Tongue (tissue), 2 donors: ENCODE data around the gene TNRC6A. TPM values are rescaled to one million over a fixed set of nuclear protein-coding genes. Genes with fewer than 3 reads are reported as not detected.
"Not testable (repeated sequence)": the region's sequence is repeated elsewhere in the genome, so short reads cannot be mapped to it uniquely, and the experiment has no call there.

Experiments used
- DNase-seq: peaks from one replicate; pipeline ENCODE4 v3.0.0-alpha.2; 2015
- total RNA-seq: library from RNA; depleted of rRNA; stranded (reverse); fragments of >200 nt; gene quantifications from one replicate; pipeline ENCODE4 v1.2.3, GENCODE V29; 2014

TNRC6A gene
- total RNA-seq, 1 donor from 2014 or later, result 60.9 TPM

GRCh38 chr16:24819462-24820040 is 90.1 kb downstream of the TNRC6A start:
- no peak for DNase-seq

DNA sequence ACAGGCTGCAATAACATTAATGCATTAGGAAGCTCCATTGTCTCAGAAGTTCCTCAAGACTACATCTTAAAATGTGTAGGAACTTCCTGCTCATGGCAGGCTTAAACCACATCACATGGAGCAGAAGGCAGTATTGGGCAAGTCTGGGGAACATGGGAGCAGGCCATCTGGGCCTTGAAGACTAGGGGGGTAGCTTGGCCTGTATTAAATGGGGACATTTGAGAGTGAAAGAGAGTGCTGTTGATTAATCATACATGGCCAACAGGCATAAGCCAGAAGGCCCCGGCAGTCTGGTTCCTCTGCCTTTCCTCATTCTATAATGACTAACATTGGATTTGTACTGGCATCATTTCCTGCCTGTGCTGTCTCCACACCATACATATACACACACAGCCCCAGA is 91.1 kb downstream of the TNRC6A start:
- DNase-seq, result no peak

DNA sequence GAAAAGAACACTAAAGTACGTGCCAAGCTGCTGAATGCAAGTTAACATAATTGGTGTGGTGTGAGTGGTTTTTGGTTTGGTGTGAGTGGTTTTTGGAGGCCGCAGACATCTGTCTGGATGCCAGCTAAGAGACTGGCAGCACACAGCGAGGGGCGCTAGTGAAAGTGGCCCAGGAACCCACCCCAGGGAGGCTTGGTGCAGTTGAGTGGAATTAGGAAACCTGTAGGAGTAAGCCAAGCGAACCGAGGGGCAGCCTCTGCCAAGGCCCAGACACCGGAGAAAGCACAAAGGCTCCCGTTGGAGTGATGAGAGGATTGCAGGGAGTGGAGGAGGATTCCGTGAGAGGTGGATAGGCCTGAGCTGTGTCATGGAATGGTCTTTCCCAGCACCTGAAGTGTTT is 91.7 kb downstream of the TNRC6A start:
- no peak for DNase-seq

DNA sequence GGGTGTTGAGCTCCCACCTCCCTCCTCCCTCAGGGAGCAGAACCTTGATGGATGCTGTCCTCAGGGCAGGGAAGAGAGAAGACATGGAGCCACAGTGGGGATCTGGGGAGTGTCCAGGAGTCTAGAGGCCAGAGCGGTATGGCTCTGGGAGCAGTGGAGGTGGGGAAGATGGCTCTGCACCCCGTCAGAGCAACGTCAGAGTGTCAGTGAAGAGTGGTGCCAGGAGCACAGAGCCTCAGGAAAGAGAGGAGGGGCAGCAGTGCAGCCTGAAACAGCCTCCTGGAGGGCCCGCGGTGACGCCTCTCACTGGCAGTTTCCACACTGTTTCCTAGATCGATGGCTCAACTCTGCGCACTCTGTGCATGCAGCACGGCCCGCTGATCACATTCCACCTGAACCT is 93.1 kb downstream of the TNRC6A start:
- no peak for DNase-seq

- no peak for DNase-seq
These were observed 93.5 kb downstream of the TNRC6A start for GRCh38 chr16:24822974-24823373.

DNA sequence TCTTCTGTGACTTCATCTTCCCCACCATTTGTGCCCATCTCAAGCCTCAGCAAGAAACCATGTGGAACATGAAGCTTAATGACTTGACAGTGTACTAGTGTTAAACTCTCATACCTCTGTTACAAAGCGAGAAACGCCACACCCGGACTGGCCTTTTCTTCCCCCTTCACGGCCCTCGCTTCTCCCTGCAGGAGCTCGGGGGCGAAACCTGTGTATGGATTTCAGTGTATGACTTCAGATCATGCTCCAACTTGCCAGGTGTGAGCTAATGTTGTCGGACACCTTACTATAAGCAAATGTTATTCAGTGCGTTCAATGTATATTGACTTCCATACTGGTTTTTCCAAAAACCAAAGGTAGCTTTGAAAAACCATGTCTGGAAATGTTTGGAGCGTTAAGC is 96.2 kb downstream of the TNRC6A start:
- DNase-seq, result peak; percentile 45

- DNase-seq, result no peak
These were observed 96.7 kb downstream of the TNRC6A start for GRCh38 chr16:24826096-24826690.

DNA sequence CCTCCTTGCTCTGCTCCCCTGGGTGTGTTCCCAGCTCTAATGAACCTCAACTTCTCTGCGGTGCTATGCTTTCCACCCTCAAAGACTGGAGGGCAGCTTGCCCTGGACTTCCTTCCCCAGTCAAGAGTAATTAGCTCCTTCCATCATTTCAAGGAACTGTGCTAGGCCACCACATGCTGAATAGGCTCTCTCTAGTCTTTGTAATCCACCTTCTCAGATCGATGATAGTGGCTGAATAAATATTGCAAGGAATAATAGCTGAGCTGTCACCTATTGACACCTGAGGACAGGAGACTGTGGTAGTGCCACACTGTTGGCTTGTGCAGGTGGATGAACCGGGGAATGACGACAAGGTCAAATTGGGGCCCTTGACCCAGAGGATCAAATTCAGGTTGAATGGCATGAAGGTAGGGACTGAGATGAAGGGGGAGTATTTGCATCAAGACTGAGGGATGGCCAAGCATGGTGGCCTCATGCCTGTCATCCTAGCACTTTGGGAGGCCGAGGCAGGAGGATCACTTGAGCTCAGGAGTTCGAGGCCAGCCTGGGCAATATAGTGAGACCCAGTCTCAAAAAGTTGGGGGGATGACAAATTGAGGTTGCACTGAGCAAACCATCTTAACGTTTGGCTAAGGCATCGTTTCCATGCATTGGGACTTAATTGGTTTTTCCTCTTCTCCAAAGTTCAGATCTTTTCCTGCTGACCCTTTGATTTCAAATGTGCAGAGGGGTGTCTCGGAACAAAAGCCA is 97.5 kb downstream of the TNRC6A start:
- DNase-seq, result no peak

DNA sequence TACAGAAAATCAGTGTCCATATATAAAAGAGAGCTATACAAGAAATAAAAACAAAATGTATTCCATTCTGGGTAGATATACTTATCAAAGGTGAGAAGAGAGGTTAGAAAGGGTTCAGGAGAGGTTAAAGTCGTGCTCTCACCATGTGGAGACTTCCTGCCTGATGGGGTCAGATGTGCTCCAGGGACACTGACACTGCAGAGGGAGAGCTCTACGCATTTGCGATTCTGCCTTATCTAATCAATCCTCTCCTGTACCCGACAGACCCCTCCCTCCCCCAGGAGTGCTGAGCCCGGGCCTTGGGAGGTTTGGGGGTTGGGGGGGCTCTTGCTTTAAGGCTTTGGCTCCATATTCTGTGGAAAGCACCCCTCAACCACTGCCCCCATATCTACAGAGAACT is 99.7 kb downstream of the TNRC6A start:
- no peak for DNase-seq

GRCh38 chr16:24833352-24833751 is 103.9 kb downstream of the TNRC6A start:
- no peak for DNase-seq

DNA sequence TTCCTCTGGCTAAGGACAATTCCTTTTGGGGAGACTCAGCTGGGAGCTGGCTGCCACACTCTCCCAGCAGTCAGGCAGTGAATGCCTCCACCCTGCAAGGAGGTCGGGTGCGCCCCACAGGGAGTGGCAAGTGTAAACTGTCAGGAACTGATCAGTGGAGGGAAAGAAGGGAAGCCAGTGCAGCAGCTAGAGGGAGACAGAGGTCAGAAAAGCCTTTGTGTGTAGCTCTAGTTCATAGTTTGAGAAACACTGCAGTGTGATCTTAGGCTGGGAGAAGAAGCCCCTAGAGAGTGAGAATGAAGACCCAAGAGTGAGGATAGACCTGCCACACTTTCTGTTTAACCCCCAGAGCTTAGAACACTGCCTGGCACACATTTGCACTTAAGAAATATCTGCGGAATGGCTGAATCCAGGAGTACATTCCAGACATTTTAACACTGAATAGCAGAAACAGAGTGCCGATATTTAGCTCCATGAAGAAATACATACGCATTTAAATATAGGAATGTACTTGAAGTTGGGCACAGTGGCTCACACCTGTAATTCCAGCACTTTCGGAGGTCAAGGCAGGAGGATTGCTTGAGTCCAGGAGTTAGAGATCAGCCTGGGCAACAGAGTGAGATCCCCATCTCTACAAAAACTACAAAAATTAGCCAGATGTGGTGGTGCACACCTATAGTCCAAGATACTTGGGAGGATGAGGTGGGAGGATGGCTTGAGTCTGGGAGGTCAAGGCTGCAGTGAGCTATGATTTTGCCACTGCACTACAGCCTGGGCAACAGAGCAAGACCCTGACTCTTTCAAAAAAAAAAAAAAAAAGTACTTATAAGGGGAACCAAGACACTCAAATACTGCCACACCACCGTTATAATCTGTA is 105.2 kb downstream of the TNRC6A start:
- no peak for DNase-seq

GRCh38 chr16:24836836-24837235 is 107.4 kb downstream of the TNRC6A start:
- DNase-seq, result no peak

DNA sequence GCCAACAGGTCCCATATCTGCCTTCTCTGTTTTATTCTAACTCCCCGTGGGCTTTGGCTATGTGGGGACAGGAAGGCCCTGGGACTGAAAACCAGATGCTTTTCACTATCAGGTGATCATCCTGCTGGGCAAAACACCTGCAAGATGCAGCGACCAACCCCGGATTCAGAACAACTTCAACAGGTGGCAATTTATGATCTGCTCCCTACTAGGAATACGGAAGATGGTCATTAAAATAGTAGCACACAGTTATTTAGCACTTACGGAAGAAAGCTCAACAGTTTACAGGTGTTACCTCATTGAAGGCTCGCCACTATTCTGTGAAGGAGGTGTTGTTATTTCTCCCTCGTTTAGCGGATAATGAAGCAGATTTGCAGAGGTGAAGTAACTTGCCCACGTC is 108.5 kb downstream of the TNRC6A start:
- no peak for DNase-seq

DNA sequence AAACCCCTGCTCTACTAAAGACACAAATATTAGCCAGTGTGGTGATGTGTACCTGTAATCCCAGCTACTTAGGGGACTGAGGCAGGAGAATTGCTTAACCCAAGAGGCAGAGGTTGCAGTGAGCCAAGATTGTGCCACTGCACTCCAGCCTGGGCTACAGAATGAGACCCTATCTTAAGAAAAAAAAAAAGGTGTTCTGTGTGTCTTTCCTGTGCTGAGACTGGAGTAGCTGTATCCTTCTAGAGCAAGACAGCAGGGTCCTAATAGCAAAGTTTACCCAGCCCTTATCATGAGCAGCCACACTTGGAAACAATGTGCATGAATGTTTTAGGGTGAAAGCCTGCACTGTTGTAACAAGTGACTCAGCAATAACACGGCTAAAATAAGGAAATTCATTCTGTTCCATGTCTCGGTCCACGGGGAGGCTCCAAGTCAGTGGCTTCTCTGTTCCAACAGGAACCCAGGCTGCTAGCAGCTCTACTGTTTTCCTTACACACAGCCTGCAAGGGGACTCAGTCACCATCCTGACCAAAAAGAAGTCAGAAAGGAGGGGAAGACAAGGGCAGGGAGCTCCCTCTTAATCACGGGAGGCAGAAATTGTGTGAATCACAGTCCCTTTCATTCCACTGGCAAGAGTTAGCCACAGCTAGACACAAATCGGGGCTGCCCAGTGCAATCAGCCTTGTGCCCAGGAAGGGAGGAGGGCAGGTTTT is 109.3 kb downstream of the TNRC6A start:
- no peak for DNase-seq

- DNase-seq, result no peak
These were observed 110.0 kb downstream of the TNRC6A start for GRCh38 chr16:24839347-24839972.

DNA sequence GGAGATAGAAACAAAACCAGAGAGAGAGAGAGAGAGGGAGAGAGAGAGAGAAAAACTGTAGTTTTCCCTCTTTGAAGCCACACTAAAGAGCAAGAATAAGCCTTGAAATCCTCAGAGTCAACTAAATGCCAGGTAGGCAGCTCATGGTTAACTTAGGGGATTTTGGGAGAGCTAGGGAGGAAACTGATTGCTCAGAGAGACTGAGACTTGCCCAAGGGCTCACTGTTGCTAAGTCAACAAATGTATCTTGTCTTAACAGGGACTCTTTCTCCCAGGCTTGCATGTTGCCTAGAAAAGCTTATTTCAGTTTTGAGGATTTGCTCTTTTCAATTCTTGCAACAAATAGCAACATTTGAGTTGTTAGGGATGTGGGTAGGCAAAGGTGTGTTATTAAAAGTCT is 111.8 kb downstream of the TNRC6A start:
- DNase-seq, result no peak

DNA sequence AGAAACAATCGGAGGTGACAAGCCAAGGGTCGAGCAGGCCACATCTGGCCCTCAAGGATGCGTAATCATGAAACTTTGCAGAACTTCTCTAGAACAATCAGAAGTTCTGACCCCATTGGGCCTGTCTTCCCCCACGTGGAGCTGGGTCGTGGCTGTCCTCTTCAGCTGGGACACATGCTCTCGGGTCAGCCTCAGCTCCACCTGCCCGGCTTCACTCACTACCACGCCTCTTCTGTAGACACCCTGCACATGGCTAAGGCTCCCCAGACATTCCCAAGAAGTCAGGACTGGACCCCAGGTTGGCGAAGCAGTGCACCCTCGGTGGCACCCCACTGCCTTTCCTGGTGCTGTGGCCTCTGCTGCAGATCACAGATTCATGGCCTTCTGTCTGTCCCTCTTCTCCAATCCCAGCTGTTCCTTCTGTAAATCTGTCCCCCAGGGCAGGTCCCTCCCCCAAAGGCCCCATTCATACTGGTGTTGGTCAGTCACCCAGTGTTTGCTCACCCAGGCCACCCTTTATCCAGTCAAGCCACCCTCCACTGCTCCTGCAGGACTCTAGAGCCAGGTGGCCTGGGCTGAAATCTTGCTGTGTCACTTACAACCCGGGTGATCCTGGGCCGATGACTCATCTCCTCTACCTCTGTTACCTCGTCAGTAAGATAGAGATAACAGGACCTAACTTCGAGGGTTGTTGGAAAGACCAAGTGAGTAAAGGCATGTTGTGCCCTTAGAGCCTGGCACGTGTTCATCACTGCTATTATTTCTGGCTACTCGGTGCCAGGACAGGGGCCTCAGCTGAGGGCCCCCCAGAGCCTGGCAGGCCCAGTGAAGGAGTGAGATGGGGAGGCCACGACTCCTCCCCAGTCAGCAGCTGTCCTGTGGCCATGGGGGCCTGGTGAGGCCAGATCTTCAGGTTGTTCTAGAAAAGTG is 114.9 kb downstream of the TNRC6A start:
- DNase-seq, result no peak

DNA sequence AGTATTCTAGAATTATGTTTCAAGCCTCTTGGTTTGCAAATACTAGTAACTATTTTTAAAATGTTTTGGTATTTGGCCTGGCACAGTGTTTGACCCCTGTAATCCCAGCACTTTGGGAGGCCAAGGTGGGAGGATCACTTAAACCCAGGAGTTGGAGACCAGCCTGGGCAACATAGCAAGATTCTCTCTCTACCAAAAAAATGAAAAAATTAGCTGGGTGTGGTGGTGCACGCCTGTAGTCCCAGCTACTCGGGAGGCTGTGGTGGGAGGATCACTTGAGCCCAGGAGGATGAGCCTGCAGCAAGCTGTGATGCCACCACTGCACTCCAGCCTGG is 115.5 kb downstream of the TNRC6A start:
- not testable (repeated sequence) for DNase-seq

DNA sequence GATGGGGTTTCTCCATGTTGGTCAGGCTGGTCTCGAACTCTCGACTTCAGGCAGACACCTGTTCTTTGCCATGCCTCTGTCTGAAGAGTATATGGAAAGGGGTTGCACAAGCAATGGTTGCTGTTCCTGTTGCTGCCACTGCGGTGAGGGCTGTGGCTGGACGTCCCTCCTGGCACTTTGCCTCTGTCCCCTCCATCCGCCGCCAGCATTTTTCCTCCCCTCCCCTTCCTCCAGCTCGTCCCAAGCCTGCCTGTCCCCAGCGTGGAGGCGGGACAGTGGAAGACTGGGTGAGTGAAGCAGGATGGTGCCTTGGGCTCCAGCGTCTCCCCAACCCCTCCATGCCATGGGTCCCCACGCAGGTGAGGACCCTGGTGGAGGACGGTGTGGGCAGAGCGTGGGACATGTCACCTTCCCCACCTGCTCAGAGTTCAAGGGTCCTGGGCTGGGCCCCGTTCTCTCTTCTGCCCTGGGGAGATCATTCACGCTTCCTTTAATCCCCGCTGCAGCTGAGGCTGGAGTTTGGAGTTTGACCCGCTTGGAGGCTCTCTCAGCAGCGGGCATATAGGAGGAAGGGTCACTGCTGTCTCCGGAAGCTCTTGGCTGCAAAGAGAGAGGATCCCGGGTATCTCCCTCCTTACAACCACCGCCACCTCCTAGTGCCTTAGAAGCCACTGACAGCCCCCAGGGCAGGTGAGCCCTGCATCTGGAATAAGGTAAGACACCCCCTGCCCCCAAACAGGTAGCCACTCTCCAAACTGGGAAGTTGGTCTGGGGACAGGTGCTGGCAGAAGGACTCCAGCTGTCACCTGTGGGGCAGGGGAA is 116.5 kb downstream of the TNRC6A start, which contains the start of gene SLC5A11:
SLC5A11 (plus strand) TSS at position 238 of the 822 bp plus-strand sequence. CDS start 12,681 bp downstream, outside the sequence.
- DNase-seq, result no peak
